PC-9 (cell line): Measurements from ENCODE around the gene C11orf86.

Experiments used
- CTCF ChIP-seq: fragments of 200-600 bp; sonication (generic); conservative IDR thresholded peaks from 2 replicates; pipeline ENCODE4 v1.6.1; 2017; ENCODE audit warnings: mixed run types, antibody characterized with exemption, mild to moderate bottlenecking, moderate library complexity
- EZH2 ChIP-seq: fragments of 200-600 bp; sonication (generic); IDR thresholded peaks from 2 replicates; pipeline ENCODE4 v1.8.0; 2017; ENCODE audit warnings: antibody characterized with exemption, low read depth

- TF ChIP-seq CTCF (no peak), EZH2 (no peak)
Observed at GRCh38 chr11:67024966-67025365, 49.9 kb downstream of the C11orf86 start.
